ENCODE data around the gene GBE1. TPM values are rescaled to one million over a fixed set of nuclear protein-coding genes. Genes with fewer than 3 reads are reported as not detected.

GBE1 gene
- total RNA-seq, 4 donors from 2014 or later: 127 to 319 (median 239) TPM

DNA sequence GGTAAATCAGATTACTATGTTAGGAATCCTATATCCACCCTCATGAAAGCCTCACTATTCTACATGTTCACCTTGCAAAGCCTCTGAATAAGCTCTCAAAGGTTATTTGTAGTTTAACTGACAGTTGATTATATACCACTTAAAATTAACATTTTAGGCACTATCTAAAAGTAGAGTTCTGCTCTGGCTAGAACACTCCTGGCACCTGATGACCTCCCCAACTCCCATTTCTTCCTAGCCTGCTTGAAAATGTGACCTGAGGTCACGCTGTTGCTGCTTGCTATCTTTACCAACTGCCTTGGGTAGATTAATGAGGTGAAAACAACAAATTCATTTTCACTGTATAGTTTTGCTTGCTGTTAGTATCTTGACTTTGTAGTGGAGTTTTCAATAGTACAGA lies 220.7 kb downstream of the GBE1 start:
- Histone ChIP-seq H3K36me3 (peaks cover 0 to 18% of the 10 kb centered on the region in 2 donors), H3K9me3 (no peaks in the 10 kb centered on the region), H3K27me3 (no peaks in the 10 kb centered on the region), H3K4me3 (no peak overlapping the region), H3K27ac (no peak overlapping the region), H3K4me1 (no peaks in the 10 kb centered on the region)
- TF ChIP-seq, protein P1, sequence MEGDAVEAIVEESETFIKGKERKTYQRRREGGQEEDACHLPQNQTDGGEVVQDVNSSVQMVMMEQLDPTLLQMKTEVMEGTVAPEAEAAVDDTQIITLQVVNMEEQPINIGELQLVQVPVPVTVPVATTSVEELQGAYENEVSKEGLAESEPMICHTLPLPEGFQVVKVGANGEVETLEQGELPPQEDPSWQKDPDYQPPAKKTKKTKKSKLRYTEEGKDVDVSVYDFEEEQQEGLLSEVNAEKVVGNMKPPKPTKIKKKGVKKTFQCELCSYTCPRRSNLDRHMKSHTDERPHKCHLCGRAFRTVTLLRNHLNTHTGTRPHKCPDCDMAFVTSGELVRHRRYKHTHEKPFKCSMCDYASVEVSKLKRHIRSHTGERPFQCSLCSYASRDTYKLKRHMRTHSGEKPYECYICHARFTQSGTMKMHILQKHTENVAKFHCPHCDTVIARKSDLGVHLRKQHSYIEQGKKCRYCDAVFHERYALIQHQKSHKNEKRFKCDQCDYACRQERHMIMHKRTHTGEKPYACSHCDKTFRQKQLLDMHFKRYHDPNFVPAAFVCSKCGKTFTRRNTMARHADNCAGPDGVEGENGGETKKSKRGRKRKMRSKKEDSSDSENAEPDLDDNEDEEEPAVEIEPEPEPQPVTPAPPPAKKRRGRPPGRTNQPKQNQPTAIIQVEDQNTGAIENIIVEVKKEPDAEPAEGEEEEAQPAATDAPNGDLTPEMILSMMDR (IDR thresholded peaks at IDR 0.05 in 4 of 5, conservative IDR thresholded peaks at IDR 0.05 in 1 of 5): no peak
- no peak for TF ChIP-seq POLR2A (IDR thresholded peaks at IDR 0.05)
- in situ Hi-C loops (cut with MboI; ENCODE audit: low sequenced_read_pairs in 4 of 4): no loop called here
- DNase-seq: no peak
- intact Hi-C loops (cut with DNase I; ENCODE audit: low total_unique reads): no loop called here
- ATAC-seq: no peak

DNA sequence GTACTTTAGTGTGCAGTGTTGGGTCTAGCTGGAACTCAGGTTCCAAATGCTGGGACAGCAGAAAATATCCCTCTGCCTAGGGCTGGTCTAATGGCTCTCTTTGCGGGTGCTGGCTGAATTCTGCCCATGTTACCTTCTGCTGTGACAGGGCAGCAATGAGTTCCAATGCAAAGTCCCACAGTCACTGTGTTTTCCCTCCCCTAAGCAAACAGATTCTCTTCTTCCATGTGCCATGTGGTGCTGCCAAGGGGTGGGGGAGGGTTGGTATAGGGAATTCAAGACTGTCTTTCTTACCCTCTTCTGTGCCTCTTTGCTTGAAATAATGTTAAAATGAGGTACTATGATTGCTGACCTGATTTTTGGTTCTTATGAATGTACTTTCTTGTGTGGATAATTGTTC lies 229.6 kb downstream of the GBE1 start:
- ATAC-seq (peak; percentile 13 to 28), DNase-seq (no peak)
- Histone ChIP-seq H3K4me3 (no peak overlapping the region), H3K4me1 (no peaks in the 10 kb centered on the region), H3K27ac (peak overlapping the region in 1 of 4 donors; percentile 31), H3K27me3 (no peaks in the 10 kb centered on the region), H3K9me3 (no peaks in the 10 kb centered on the region), H3K36me3 (peaks cover 0 to 93% of the 10 kb centered on the region in 2 donors)
- intact Hi-C loops (cut with DNase I; ENCODE audit: low total_unique reads) (no loop called here), in situ Hi-C loops (cut with MboI; ENCODE audit: low sequenced_read_pairs in 4 of 4) (no loop called here)
- TF ChIP-seq, protein P1 (IDR thresholded peaks at IDR 0.05 in 4 of 5, conservative IDR thresholded peaks at IDR 0.05 in 1 of 5): no peak
- no peak for TF ChIP-seq POLR2A (IDR thresholded peaks at IDR 0.05)

DNA sequence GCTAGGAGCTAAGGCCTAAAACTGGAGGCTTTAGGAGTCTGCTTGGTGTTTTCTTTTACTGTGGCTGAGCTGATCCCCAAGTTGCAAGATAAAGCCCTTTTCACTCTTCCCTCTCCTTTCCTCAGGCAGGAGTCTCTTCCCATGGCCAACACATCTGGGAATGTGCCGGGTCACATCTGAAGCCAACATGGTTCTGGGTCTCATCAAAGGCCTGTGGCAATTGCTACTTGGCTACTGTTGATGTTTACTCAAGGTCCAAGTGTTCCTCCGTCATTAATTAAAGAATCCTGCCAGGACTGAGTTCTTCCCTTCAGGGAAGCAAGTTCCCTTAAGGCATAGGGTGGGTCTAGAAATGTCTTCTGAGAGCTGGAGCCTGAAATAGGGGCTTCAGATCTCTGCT lies 230.2 kb downstream of the GBE1 start:
- TF ChIP-seq, protein P1 (IDR thresholded peaks at IDR 0.05 in 4 of 5, conservative IDR thresholded peaks at IDR 0.05 in 1 of 5): no peak
- no peak for TF ChIP-seq POLR2A (IDR thresholded peaks at IDR 0.05)
- Histone ChIP-seq H3K27ac (peak overlapping the region in 1 of 4 donors; percentile 31), H3K4me1 (no peaks in the 10 kb centered on the region), H3K27me3 (no peaks in the 10 kb centered on the region), H3K9me3 (no peaks in the 10 kb centered on the region), H3K4me3 (no peak overlapping the region), H3K36me3 (peaks cover 0 to 87% of the 10 kb centered on the region in 2 donors)
- intact Hi-C loops (cut with DNase I; ENCODE audit: low total_unique reads): no loop called here
- DNase-seq (no peak), ATAC-seq (peak; percentile 11 to 34)
- in situ Hi-C loops (cut with MboI; ENCODE audit: low sequenced_read_pairs in 4 of 4): no loop called here

DNA sequence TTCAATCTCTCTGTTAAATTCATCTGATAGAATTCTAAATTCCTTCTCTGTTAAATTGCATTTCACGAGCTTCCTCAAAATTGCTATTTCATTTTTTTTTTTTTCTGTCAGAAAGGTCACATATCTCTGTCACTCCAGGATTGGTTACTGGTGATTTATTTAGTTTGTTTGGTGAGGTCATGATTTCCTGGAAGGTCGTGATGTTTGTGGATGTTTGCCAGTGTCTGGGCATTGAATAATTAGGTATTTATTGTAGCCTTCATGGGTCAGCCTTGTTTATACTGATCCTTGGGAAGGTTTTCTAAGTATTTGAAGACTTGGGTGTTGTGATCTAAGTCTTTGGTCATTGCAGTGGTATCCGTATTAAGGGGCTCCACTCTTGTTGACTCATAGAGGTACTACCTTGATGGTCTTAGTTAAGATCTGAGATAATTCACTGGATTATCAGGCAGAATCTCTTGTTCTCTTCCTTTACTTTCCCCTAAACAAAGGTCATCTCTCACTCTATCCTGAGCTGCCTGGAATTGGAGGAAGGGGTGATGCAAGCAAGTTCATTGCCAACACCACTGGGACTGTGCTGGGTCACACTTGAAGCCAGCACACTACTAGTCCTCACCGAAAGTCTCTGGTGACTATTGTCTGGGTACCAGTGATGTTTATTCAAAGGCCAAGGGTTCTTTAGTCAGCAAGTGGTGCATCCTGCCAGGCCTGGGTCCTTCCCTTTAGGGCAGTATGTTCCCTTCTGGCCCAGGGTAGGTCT lies 231.1 kb downstream of the GBE1 start:
- DNase-seq (no peak), ATAC-seq (peak; percentile 14 to 32)
- H3K4me1 ChIP-seq: no peaks in the 10 kb centered on the region
- in situ Hi-C loops (cut with MboI; ENCODE audit: low sequenced_read_pairs in 4 of 4): no loop called here
- TF ChIP-seq, protein P1 (IDR thresholded peaks at IDR 0.05 in 4 of 5, conservative IDR thresholded peaks at IDR 0.05 in 1 of 5): no peak
- no peak for TF ChIP-seq POLR2A (IDR thresholded peaks at IDR 0.05)
- intact Hi-C loops (cut with DNase I; ENCODE audit: low total_unique reads): no loop called here
- no peaks in the 10 kb centered on the region for H3K9me3 ChIP-seq
- H3K36me3 ChIP-seq: peaks cover 0 to 78% of the 10 kb centered on the region in 2 donors
- H3K27ac ChIP-seq: peak overlapping the region in 1 of 4 donors; percentile 31
- H3K27me3 ChIP-seq: no peaks in the 10 kb centered on the region
- H3K4me3 ChIP-seq: no peak overlapping the region

Data from gastrocnemius medialis (tissue), 4 donors.